GM21717 (cell line): ENCODE data around the gene ARPC5.
"Not testable (repeated sequence)": the region's sequence is repeated elsewhere in the genome, so short reads cannot be mapped to it uniquely, and the experiment has no call there.

Experiments
- ATAC-seq: cut with Tn5 transposase; IDR thresholded peaks from one replicate; pipeline ENCODE4 v1.9.1; 2021; ENCODE audit warnings: mild to moderate bottlenecking, moderate library complexity; ENCODE audit not compliant: unreplicated experiment

ARPC5 gene

DNA sequence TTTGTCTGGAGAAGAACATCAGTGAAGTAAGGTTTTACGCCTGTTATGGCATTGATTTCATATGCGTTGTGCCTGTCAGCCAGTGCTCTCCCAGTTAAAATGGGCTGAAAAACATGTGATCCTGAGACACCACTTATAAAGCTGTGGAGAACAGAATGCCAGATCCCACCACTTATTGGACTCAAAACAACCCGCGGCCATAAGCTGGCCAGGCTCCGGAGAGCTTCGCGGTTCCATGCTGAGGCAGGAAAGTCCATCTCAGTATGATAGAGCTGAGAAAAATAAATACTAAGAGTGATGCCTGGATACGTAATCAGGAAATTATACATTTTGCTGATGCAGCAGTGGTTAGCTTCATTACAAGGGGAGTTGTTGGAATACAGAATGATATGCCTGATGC is 12.5 kb upstream of the ARPC5 start:
- ATAC-seq = no peak

DNA sequence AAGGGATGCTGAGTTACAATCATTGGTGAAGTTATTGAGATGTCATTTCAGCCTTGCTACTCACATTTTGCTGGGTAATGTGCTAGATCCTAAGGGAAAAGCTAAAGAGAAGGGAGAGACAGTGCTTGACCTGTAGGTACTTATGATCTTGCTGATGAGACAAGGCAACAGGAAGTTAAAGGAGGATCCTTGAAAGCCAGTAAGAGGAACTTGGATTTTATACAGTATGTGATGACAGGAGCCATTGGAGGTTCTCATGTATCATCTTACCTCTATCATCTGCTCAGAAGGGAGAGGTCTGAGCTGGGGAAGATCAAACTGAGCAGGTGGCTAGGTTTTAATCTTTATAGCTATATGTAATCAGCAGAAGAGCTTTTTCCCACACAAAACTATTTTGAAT is 11.2 kb upstream of the ARPC5 start:
- ATAC-seq = no peak

DNA sequence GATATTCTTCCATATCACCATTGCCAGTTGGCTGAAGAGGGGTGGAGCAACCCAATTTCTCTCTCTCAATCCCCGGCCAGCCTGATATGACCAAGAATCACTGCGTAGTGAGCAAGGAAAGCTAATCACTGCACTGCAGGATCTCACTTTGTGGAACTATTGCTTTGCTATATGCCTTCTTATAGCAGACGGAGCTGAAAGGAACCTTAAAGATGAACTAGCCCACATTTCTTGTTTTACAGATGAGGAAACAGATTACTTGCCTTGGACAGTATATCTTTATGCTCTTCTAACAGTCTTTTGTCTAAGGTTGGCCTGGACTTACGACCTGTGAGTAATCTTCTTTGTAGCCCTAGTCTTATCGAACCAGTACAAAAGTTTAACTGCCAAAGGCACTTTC is 9.9 kb upstream of the ARPC5 start:
- no peak for ATAC-seq

DNA sequence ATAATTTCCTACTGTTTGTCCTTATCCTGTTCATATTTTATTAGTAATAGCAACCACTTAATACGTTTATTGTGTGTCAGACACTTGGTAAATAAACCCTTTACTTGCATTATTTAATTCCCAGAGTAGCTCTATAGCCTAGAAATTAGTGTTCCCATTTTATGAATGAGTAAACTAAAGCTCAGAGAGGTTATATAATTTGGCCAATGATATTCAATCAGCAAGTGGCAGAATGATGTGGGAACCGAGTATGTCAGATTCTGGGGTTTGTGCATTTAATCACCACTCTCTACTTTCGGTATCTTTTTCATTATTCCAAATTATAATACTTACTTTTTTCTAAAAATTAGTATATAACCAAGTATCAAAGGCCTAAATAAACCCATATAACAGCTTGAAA is 6.6 kb upstream of the ARPC5 start:
- no peak for ATAC-seq

DNA sequence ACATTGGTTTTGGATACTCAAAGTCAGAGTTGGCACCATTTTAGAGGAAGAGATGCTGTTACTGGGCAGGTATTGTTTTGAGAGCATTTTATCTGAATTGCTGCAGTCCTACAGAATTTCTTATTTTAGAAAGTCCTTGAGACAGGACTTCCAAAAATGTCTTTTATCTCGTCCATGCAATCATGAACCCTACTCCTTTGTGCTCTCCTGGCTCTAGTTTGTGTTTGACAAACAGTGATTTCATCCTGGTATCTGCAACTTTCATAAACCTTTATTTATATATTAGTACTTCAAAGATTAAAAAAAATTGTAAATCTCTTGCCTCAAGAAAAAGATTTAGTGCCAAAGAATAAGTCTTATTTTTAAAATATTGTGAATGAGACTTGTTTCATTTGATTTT is 4.6 kb upstream of the ARPC5 start:
- no peak for ATAC-seq

DNA sequence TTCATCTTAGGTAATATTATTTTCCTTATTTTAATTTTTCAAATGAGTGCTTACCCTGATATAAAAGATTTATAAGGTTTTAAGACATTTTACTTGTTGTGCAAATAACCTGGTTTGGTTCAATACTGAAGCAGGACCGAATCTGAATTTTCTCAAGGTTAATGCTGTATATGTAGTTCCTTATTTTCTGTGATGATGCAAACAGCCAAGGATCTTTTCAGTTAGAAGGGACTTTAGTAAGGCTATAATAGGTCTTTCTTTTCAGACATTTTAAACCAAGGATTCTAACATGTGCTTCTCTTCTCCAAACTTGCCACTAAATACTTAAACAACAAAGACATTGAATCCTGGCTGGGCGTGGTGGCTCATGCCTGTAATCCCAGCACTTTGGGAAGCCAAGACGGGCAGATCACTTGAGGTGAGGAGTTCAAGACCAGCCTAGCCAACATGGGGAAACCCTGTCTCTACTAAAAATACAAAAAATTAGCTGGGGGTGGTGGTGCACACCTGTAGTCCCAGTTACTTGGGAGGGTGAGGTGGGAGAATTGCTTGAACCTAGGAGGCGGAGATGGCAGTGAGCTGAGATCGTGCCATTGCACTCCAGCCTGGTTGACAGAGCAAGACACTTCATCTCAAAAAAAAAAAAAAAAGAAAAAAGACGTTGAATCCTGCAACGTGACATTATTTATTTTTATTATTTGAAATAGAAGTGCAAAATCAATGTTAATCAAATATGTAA is 3.2 kb upstream of the ARPC5 start:
- no peak for ATAC-seq

DNA sequence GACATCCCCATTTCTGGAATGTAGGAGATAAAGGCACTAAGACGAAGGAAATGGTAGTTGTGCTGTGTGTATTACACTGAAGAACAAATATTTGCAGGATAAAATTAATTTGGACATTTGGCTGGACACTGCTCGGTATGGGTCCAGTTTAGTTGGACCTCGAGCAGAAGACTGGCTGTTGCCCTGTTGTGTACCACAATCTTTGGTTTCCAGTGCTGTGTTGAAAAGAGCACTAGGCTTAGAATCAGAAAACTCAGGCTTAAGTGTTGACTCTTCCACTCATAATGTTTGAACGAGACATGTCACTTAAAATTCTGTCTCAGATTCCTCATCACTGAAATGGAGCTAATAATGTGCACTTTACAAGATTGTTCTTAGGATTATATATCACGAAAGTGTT is 1.2 kb upstream of the ARPC5 start:
- ATAC-seq = no peak

DNA sequence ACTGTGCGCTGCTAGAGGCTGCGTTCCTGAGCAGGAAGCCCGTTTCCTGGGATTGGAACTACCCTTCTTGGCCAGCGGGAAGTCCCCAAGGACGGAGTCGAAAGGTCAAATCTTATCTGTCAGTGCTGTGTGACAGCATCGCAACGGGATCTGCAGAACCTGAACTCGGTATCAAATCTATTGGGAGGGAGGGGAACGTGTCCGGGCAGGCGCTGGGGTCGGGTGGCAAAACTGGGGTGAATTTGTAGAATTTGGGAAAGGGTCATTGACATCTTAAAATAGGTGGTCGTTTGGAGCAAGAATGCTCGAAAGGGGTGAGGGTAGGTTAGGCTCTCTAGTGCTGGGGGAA is 725 bp upstream of the ARPC5 start:
- no peak for ATAC-seq

DNA sequence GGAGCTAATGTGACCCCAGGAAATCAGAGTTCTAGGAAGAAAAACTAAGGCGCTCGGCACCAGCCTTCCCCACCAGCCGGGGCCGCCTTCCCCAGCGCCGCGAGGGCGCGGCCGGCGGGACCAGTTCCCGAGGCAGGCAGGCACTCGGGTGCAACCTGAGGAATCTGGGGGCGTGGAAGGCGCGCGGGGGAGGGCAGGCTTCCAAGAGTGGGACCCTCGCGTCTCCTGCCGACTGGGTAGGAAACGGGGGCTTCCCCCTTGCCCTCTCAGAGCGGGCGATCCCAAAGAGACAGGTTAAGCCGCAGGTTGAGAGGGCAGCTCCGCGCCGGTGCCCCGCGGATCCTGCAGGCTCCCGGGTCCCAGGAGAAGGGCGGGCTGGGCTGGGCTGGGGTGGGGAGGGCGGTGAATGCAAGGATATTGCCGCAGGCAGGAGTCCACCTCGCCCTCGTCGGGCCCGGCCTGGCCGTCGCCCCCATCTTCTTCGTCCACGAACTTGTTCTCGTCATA is 431 bp downstream of the ARPC5 start:
- ATAC-seq = peak; percentile 13

DNA sequence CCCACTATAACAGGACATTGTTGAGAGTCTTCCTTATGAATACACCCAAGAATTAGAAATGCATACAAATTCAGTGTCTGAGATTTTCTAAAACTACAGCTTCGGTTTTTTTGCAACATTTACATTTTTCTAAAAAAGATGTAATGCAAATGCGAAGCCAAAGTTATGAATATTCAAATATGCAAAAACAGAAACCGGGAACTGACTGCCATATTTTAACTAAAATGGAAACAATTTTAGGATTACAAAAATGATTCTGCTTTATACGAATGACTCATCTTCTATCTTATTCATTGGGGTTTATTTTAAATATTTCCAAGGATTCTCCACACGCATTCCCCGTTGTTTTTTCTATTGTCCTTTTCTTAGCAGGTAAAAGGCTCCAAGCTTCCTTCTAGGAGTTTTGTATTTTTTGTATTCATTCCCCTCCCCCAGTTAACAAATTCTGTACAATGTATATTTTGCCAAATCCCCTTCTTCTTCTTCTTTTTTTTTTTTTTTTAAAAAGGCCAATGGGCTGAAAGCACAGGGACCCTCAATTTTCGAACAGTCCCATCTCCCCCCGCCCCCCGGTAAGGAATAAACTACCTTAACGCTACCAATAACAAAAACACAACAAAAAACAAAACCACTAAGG is 1.0 kb downstream of the ARPC5 start:
- ATAC-seq = no peak

DNA sequence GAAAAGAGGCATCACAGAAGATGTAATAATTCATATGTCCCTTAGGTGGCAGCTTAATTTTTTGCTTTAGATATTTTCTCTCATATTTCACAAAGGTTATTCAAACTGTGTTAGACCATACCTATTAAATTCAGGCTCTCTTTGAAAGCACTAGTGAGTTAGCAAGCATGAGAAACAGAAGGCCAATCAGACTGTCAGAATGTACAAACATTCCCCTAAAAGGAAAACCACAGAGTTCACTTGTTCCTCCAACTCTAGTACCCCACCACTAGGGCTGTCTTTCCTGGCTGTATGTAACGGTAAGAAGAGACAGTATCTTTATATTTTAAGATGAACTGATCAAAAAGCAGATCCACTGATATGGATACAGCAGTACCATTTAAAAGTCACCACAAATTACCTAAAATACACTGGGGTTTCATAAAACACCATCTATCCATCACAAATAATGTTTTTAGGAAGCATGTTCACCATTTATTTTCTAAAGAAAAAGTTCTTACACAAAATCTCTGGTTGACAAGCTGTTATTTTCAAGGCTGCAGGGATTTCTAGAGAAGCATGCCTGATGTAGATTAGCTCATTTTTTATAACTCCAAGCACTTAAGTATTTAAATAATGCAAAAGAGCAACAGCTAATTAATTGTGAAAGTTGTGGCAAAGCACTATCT is 1.8 kb downstream of the ARPC5 start:
- ATAC-seq = peak; percentile 36

DNA sequence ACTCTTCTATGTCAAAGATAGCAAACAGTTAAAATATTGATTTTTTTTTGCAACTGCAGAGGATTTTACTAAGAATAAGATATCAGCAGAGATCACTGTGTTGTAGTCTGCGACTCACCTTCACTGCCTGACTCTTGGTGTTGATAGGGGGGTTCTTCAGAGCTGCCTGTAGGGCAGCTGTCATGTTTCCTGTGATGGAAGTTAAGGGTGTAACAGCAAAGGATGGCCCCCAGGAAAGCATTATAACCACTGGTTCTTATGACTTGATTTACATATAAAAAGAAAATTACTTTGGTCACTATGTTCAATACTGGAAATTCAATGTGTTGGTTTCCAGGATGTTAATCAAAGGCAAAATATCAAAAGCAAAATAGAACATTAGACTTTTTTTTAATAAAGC is 2.6 kb downstream of the ARPC5 start:
- no peak for ATAC-seq

DNA sequence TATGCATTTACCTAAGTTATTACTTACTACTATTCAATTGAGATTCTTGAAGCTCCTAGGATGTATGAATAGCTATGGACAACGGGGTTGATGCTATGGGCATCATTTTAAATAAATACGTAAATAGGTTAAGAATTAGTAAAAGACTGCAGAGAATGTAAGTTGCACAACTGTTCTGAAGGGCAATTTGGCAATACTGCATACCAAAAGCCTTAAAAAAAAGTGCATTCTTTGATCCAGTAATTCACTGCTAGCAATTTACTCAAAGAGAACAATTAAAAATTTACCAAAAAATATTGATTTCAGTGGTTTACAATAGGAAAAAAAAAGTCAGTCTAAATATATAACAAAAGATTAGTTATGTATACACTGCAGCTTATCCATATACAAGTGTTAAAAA is 3.5 kb downstream of the ARPC5 start:
- no peak for ATAC-seq

DNA sequence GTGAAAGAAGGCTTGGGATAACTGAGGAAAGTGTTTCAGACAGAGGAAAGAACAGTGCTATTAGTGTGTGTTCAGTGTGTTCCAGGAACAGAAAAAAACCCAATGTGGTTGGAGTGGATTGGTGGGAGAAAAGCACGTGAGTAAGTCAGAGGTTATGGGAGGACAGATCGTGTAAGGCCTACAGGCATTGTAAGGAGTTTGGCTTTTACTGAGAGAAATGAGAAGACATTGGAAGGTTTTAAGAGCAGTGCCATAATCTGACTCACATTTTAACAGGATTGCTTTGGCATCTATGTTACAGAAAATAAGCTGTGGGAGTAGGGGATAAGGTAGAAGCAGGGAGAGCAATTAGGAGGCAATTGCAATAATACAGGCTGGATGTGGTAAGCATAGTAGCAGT is 4.8 kb downstream of the ARPC5 start:
- ATAC-seq = no peak

DNA sequence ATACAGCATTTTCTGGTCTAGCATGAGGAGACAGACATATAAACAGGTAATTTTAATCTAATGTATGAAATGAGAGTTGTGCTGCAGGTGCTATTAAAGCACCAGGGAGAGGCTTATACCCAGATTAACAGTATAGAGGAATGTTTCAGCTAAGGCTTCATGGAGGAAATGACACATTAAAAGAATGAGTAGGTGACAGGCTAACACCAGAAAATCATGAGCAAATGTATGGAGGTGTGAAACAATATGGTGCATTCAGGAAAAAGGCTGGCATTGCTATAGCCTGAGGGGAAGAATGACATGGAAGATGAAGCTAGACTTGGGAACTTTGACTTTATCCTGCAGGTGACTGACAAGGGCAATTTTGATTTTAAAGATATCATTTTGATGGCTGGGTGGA is 7.0 kb downstream of the ARPC5 start:
- no peak for ATAC-seq

DNA sequence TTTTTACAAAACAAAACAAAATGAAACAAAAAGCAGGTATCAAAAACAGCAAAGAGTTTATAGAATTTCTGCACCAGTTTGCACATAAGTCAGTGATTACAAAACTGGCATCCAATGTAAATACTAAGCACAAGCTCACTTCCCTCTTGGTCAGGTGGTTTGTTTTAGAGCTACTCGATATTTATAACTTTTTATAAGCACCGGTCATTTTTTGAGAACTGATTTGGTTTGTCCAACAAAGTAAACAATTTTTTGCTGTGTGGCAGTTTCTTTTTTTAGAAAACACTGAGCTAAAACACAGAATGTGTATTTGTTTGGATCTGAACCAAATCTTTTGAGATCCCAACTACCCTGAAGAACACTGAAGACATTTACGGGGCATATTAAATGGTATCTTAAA is 9.3 kb downstream of the ARPC5 start:
- ATAC-seq = not testable (repeated sequence)

DNA sequence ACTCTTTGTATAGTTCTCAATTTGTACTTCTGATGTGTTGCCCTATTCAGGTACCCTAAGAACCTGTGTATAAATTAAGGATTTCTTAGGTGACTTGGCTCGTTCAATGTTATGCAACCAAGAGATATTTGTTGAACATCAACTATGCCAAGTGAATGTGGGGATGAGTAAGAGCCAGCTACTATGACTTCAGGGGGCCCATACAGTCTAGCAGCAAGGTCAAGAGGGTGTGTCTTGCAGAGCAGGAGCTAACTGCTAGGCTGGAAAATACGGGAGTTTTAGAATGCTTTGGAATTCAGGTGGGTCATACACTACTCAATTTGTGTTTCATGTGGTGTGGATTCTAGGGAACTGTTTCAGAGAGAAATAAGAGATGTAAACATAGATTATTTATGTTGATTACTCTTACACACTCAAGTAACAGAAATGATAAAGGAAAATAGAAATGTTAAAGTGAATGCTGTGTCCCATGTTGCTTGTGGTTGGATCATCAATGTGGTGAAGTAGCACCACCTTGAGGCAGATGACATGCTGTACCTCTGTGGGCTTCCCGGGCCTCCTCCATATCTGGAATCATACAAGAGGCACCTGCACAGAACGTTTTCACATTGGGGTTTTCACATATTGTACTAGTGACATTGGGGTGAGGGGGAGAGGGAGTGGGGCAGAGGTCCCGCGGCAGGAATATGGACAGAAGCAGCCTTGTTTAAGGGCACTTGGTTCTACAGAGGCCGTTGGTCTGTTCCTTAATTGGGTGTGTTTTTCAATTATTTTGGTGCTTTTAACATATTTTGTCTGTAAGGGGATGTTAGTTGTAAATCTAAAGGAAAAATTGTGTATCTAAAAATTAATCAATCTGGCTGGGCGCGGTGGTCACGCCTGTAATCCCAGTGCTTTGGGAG is 12.4 kb downstream of the ARPC5 start:
- ATAC-seq = peak; percentile 73

DNA sequence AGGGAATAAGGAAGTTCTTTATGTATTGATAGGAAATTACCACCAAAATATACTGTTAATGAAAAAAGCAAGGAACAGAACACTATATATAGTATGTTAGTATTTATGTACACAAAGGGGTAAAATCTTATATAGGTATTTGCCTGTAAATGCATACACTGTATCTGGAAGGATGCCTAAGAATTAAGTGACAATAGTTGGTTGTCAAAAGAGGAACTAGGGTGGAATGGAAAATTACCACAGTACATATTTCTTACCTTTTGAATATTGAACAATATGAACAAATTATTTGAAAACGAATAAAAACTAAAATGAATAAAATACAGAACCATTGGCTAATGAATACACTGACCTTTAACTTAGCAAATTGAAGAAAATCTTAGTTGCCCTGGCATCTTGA is 13.6 kb downstream of the ARPC5 start:
- ATAC-seq = no peak

DNA sequence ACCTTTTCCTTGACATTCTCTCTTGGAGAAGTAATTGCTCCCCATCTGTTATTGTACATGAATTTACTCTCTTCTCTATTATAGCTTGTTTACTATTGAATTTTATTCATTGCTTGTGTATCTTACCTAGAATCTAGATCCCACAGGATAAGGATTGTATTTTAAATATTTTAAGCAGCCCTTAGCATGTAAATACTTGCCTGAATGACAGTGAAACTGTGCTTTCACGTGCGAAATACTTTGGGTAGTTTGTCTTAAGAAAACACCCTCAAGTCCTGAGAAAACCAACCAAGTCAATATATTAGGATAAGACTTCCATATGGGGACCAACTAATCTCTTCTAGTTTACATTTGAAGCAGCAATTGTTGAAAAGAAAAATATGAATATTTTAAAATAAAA is 15.3 kb downstream of the ARPC5 start:
- ATAC-seq = no peak

DNA sequence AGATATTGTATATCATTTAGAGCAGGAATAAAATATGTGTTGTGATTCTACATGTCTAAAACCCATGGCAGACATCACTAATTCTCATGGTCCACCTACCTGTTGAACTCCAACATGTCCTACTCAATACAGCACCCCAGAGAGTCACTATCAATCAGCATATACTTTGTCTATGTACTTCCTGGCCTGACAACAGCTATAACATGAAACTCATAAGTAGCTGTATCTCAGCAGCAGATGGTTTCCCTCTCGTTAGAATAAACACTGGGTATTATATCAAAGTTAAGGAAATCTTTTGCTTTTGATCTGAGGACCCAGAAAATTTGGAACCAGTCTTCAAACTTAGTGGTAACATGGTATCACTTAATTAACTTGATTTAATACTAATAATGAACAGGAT is 15.8 kb downstream of the ARPC5 start:
- ATAC-seq = no peak

DNA sequence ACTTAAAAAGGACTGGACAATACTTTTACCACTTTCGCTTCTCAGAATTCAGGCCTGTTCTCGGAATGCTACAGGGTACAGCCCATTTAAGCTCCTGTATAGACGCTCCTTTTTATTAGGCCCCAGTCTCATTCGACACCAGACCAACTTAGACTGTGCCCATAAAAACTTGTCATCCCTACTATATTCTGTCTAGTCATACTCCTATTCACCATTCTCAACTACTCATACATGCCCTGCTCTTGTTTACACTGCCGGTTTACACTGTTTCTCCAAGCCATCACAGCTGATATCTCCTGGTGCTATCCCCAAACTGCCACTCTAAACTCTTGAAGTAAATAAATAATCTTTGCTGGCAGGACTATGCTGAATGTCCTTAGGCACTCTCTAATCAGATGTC is 17.4 kb downstream of the ARPC5 start:
- ATAC-seq = not testable (repeated sequence)
